ENCODE results near the gene MGAT1. TPM values are rescaled to one million over a fixed set of nuclear protein-coding genes. Genes with fewer than 3 reads are reported as not detected.

MGAT1 gene
- total RNA-seq, 2 experiments from 2014 or later = 93.2 to 125 TPM

GRCh38 chr5:180811623-180812124, 9.1 kb upstream of the MGAT1 start:
- ChIA-PET CTCF (interaction anchor here (0.6 to 1.0 kb wide), 2 partner anchors 10 to 93 kb away, joined by 3 read pairs; no protein-coding TSS in a partner anchor), POLR2A (no interaction called here)
- H3K27ac Mint-ChIP-seq = peak overlapping the region; percentile 95
- H3K36me3 Mint-ChIP-seq (ENCODE audit: low read depth) = peaks cover 23% of the 10 kb centered on the region
- H3K4me1 Mint-ChIP-seq = peaks cover 70% of the 10 kb centered on the region
- no peaks in the 10 kb centered on the region for H3K9me3 Mint-ChIP-seq (ENCODE audit: low read depth)
- ATAC-seq = no peak
- no peaks in the 10 kb centered on the region for H3K27me3 Mint-ChIP-seq
- DNase-seq = no peak
- intact Hi-C loops (cut with DNase I, micrococcal nuclease) = loop anchor here (2.0 to 5.0 kb wide), 3 partner anchors 49 to 1189 kb away; partner anchors contain the start of genes HNRNPH1 (in 1 of the 2) and ZFP62 (in 1 of the 2)
- H3K4me3 Mint-ChIP-seq = peak overlapping the region; percentile 91

GRCh38 chr5:180810959-180811622, 8.5 kb upstream of the MGAT1 start:
- POLR2A ChIA-PET = interaction anchor here (0.6 to 1.2 kb wide), 3 partner anchors 15 to 20 kb away, joined by 4 to 9 read pairs (median 6); no protein-coding TSS in a partner anchor
- ATAC-seq = no peak
- DNase-seq = peak; percentile 81
- H3K36me3 Mint-ChIP-seq (ENCODE audit: low read depth) = peaks cover 28% of the 10 kb centered on the region
- H3K27ac Mint-ChIP-seq = peak overlapping the region; percentile 95
- CTCF ChIA-PET = interaction anchor here (0.7 to 1.0 kb wide), 3 partner anchors 11 to 396 kb away, joined by 3 to 5 read pairs (median 4); no protein-coding TSS in a partner anchor
- peaks cover 72% of the 10 kb centered on the region for H3K4me1 Mint-ChIP-seq
- no peaks in the 10 kb centered on the region for H3K27me3 Mint-ChIP-seq
- peak overlapping the region; percentile 91 for H3K4me3 Mint-ChIP-seq
- intact Hi-C loops (cut with DNase I, micrococcal nuclease) = loop anchor here (1.0 to 5.0 kb wide), 13 partner anchors 9 to 1189 kb away; partner anchors contain the start of genes MGAT1 (in 2 of the 2), ZFP62 (in 2 of the 2), CNOT6 (in 1 of the 2) and HNRNPH1 (in 1 of the 2)
- H3K9me3 Mint-ChIP-seq (ENCODE audit: low read depth) = no peaks in the 10 kb centered on the region

GRCh38 chr5:180810210-180810958, 7.8 kb upstream of the MGAT1 start:
- DNase-seq = peak; percentile 98
- peak overlapping the region; percentile 97 for H3K27ac Mint-ChIP-seq
- H3K4me1 Mint-ChIP-seq = peaks cover 72% of the 10 kb centered on the region
- H3K9me3 Mint-ChIP-seq (ENCODE audit: low read depth) = no peaks in the 10 kb centered on the region
- peak; percentile 79 for ATAC-seq
- intact Hi-C loops (cut with DNase I, micrococcal nuclease) = loop anchor here (1.0 to 5.0 kb wide), 13 partner anchors 8 to 1188 kb away; partner anchors contain the start of genes MGAT1 (in 2 of the 2), ZFP62 (in 2 of the 2), CNOT6 (in 1 of the 2) and HNRNPH1 (in 1 of the 2)
- POLR2A ChIA-PET = interaction anchor here (0.6 to 1.2 kb wide), 3 partner anchors 15 to 21 kb away, joined by 4 to 9 read pairs (median 6); no protein-coding TSS in a partner anchor
- H3K36me3 Mint-ChIP-seq (ENCODE audit: low read depth) = peaks cover 32% of the 10 kb centered on the region
- no peaks in the 10 kb centered on the region for H3K27me3 Mint-ChIP-seq
- peak overlapping the region; percentile 91 for H3K4me3 Mint-ChIP-seq
- CTCF ChIA-PET = interaction anchor here (0.7 to 1.0 kb wide), 3 partner anchors 11 to 397 kb away, joined by 3 to 5 read pairs (median 4); no protein-coding TSS in a partner anchor

GRCh38 chr5:180809403-180810209, 7.0 kb upstream of the MGAT1 start:
- H3K27me3 Mint-ChIP-seq = no peaks in the 10 kb centered on the region
- peak overlapping the region; percentile 91 for H3K4me3 Mint-ChIP-seq
- H3K9me3 Mint-ChIP-seq (ENCODE audit: low read depth) = no peaks in the 10 kb centered on the region
- H3K27ac Mint-ChIP-seq = peak overlapping the region; percentile 97
- ChIA-PET CTCF (interaction anchor here (0.7 to 1.0 kb wide), 2 partner anchors 21 kb away, joined by 3 to 4 read pairs; no protein-coding TSS in a partner anchor), POLR2A (interaction anchor here (1.0 to 1.2 kb wide), 2 partner anchors 16 to 22 kb away, joined by 6 to 9 read pairs; no protein-coding TSS in a partner anchor)
- peaks cover 74% of the 10 kb centered on the region for H3K4me1 Mint-ChIP-seq
- intact Hi-C loops (cut with DNase I, micrococcal nuclease) = loop anchor here (1.0 to 5.0 kb wide), 13 partner anchors 7 to 1187 kb away; partner anchors contain the start of genes MGAT1 (in 2 of the 2), ZFP62 (in 2 of the 2), CNOT6 (in 1 of the 2) and HNRNPH1 (in 1 of the 2)
- ATAC-seq (peak; percentile 69), DNase-seq (peak; percentile 97)
- H3K36me3 Mint-ChIP-seq (ENCODE audit: low read depth) = peaks cover 39% of the 10 kb centered on the region

GRCh38 chr5:180808461-180809000, 5.9 kb upstream of the MGAT1 start:
- peaks cover 49% of the 10 kb centered on the region for H3K36me3 Mint-ChIP-seq (ENCODE audit: low read depth)
- H3K9me3 Mint-ChIP-seq (ENCODE audit: low read depth) = no peaks in the 10 kb centered on the region
- peak overlapping the region; percentile 97 for H3K27ac Mint-ChIP-seq
- intact Hi-C loops (cut with DNase I, micrococcal nuclease) = no loop called here
- ChIA-PET POLR2A (no interaction called here), CTCF (interaction anchor here (0.7 kb wide), 1 partner anchor 22 kb away, joined by 3 read pairs; no protein-coding TSS in a partner anchor)
- no peak for ATAC-seq
- peak; percentile 32 for DNase-seq
- H3K4me3 Mint-ChIP-seq = peak overlapping the region; percentile 91
- H3K4me1 Mint-ChIP-seq = peaks cover 67% of the 10 kb centered on the region
- H3K27me3 Mint-ChIP-seq = no peaks in the 10 kb centered on the region

GRCh38 chr5:180807654-180808414, 5.2 kb upstream of the MGAT1 start:
- Mint-ChIP-seq H3K9me3 (ENCODE audit: low read depth) (no peaks in the 10 kb centered on the region), H3K4me1 (peaks cover 60% of the 10 kb centered on the region), H3K36me3 (ENCODE audit: low read depth) (peaks cover 53% of the 10 kb centered on the region), H3K27ac (peak overlapping the region; percentile 97), H3K4me3 (peak overlapping the region; percentile 91), H3K27me3 (no peaks in the 10 kb centered on the region)
- ChIA-PET CTCF (interaction anchor here (0.6 to 0.8 kb wide), 2 partner anchors 14 to 414 kb away, joined by 3 read pairs; no protein-coding TSS in a partner anchor), POLR2A (interaction anchor here (0.6 kb wide), 1 partner anchor 52 kb away, joined by 4 read pairs; no protein-coding TSS in a partner anchor)
- no peak for ATAC-seq
- intact Hi-C loops (cut with DNase I, micrococcal nuclease) = no loop called here
- peak; percentile 7 for DNase-seq

- POLR2A ChIA-PET = no interaction called here
- Mint-ChIP-seq H3K4me3 (peak overlapping the region; percentile 91), H3K36me3 (ENCODE audit: low read depth) (peaks cover 53% of the 10 kb centered on the region), H3K4me1 (peaks cover 57% of the 10 kb centered on the region), H3K27me3 (no peaks in the 10 kb centered on the region), H3K9me3 (ENCODE audit: low read depth) (no peaks in the 10 kb centered on the region), H3K27ac (peak overlapping the region; percentile 97)
- no peak for ATAC-seq
- DNase-seq = no peak
- intact Hi-C loops (cut with DNase I, micrococcal nuclease) = no loop called here
- CTCF ChIA-PET = interaction anchor here (1.2 kb wide), 1 partner anchor 23 kb away, joined by 4 read pairs; no protein-coding TSS in a partner anchor
These were observed 4.4 kb upstream of the MGAT1 start for GRCh38 chr5:180807046-180807445.

- Mint-ChIP-seq H3K36me3 (ENCODE audit: low read depth) (peaks cover 58% of the 10 kb centered on the region), H3K4me3 (peak overlapping the region; percentile 91), H3K9me3 (ENCODE audit: low read depth) (no peaks in the 10 kb centered on the region), H3K27ac (peak overlapping the region; percentile 97), H3K4me1 (peaks cover 55% of the 10 kb centered on the region), H3K27me3 (no peaks in the 10 kb centered on the region)
- ATAC-seq (no peak), DNase-seq (no peak)
- ChIA-PET POLR2A (no interaction called here), CTCF (interaction anchor here (0.6 to 1.2 kb wide), 5 partner anchors 10 to 334 kb away, joined by 3 to 4 read pairs (median 3); no protein-coding TSS in a partner anchor)
- intact Hi-C loops (cut with DNase I, micrococcal nuclease) = no loop called here
These were observed 3.9 kb upstream of the MGAT1 start for GRCh38 chr5:180806351-180807011.

GRCh38 chr5:180804129-180804618, 1.6 kb upstream of the MGAT1 start:
- DNase-seq = peak; percentile 57
- no peaks in the 10 kb centered on the region for H3K27me3 Mint-ChIP-seq
- no peaks in the 10 kb centered on the region for H3K9me3 Mint-ChIP-seq (ENCODE audit: low read depth)
- peaks cover 75% of the 10 kb centered on the region for H3K4me1 Mint-ChIP-seq
- CTCF ChIA-PET = interaction anchor here (1.0 to 1.5 kb wide), 2 partner anchors 10 to 26 kb away, joined by 4 to 20 read pairs; no protein-coding TSS in a partner anchor
- peak overlapping the region; percentile 89 for H3K27ac Mint-ChIP-seq
- peak; percentile 10 for ATAC-seq
- H3K4me3 Mint-ChIP-seq = peak overlapping the region; percentile 91
- intact Hi-C loops (cut with DNase I, micrococcal nuclease) = loop anchor here in 1 of 2 experiments (5.0 kb wide), 1 partner anchor 368 kb away; no protein-coding TSS in a partner anchor
- POLR2A ChIA-PET = interaction anchor here (1.0 kb wide), 2 partner anchors 22 to 26 kb away, joined by 3 to 4 read pairs; no protein-coding TSS in a partner anchor
- peaks cover 80% of the 10 kb centered on the region for H3K36me3 Mint-ChIP-seq (ENCODE audit: low read depth)
